ENCODE results near the gene CKLF.
"Not testable (repeated sequence)": the region's sequence is repeated elsewhere in the genome, so short reads cannot be mapped to it uniquely, and the experiment has no call there.

The CKLF gene

GRCh38 chr16:66599726-66600125 lies 47.4 kb downstream of the CKLF start:
- no peak for DNase-seq (ENCODE audit: low read depth)

- no peak for DNase-seq (ENCODE audit: low read depth)
Observed at GRCh38 chr16:66600477-66600876, 48.1 kb downstream of the CKLF start.

- DNase-seq (ENCODE audit: low read depth) = no peak
Observed at GRCh38 chr16:66601471-66601870, 49.1 kb downstream of the CKLF start.

- DNase-seq (ENCODE audit: low read depth) = no peak
Observed at GRCh38 chr16:66603537-66604375, 51.4 kb downstream of the CKLF start.

GRCh38 chr16:66604376-66605176 lies 52.2 kb downstream of the CKLF start, which contains the start of gene CMTM3:
Gene CMTM3 (plus strand): TSS chr16:66604704. CDS start chr16:66604806, 102 bp downstream.
- DNase-seq (ENCODE audit: low read depth) = no peak

GRCh38 chr16:66605177-66605978 lies 53.0 kb downstream of the CKLF start:
- DNase-seq (ENCODE audit: low read depth) = no peak

GRCh38 chr16:66605979-66606751 lies 53.8 kb downstream of the CKLF start:
- no peak for DNase-seq (ENCODE audit: low read depth)

GRCh38 chr16:66608241-66609138 lies 56.1 kb downstream of the CKLF start:
- DNase-seq (ENCODE audit: low read depth) = peak; percentile 70

GRCh38 chr16:66609139-66609510 lies 56.7 kb downstream of the CKLF start:
- DNase-seq (ENCODE audit: low read depth) = no peak

- DNase-seq (ENCODE audit: low read depth) = no peak
Observed at GRCh38 chr16:66610111-66610820, 57.9 kb downstream of the CKLF start.

- not testable (repeated sequence) for DNase-seq (ENCODE audit: low read depth)
Observed at GRCh38 chr16:66611911-66612310, 59.5 kb downstream of the CKLF start.

- no peak for DNase-seq (ENCODE audit: low read depth)
Observed at GRCh38 chr16:66612422-66612821, 60.0 kb downstream of the CKLF start.

GRCh38 chr16:66614161-66614802 lies 61.9 kb downstream of the CKLF start:
- DNase-seq (ENCODE audit: low read depth) = no peak

Data from non-pigmented ciliary epithelial cell (primary cell).